ENCODE data around the gene ZSCAN21.
"Not testable (repeated sequence)": the region's sequence is repeated elsewhere in the genome, so short reads cannot be mapped to it uniquely, and the experiment has no call there.

The ZSCAN21 gene

GRCh38 chr7:100049441-100050291 is at the start of gene ZSCAN21:
Gene ZSCAN21 (plus strand): TSS chr7:100049774. CDS start chr7:100057007, 7,233 bp downstream.
- in situ Hi-C loops (cut with MboI; ENCODE audit: low sequenced_read_pairs) = no loop called here

DNA sequence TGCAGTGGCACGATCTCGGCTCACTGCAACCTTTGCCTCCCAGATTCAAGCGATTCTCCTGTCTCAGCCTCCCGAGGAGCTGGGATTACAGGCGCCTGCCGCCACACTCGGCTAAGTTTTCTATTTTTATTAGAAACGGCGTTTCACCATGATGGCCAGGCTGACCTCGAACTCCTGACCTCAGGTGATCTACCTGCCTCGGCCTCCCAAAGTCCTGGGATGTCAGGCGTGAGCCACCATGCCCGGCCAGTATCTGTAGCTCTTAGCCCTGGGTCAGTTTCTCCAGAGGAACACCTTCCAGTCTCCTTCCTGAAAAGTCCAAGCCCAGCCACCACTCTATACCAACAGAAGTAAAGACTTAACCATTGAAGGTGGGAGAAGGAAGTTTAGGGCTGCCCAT is 49.3 kb upstream of the ZSCAN21 start:
- in situ Hi-C loops (cut with MboI; ENCODE audit: low sequenced_read_pairs) = no loop called here

DNA sequence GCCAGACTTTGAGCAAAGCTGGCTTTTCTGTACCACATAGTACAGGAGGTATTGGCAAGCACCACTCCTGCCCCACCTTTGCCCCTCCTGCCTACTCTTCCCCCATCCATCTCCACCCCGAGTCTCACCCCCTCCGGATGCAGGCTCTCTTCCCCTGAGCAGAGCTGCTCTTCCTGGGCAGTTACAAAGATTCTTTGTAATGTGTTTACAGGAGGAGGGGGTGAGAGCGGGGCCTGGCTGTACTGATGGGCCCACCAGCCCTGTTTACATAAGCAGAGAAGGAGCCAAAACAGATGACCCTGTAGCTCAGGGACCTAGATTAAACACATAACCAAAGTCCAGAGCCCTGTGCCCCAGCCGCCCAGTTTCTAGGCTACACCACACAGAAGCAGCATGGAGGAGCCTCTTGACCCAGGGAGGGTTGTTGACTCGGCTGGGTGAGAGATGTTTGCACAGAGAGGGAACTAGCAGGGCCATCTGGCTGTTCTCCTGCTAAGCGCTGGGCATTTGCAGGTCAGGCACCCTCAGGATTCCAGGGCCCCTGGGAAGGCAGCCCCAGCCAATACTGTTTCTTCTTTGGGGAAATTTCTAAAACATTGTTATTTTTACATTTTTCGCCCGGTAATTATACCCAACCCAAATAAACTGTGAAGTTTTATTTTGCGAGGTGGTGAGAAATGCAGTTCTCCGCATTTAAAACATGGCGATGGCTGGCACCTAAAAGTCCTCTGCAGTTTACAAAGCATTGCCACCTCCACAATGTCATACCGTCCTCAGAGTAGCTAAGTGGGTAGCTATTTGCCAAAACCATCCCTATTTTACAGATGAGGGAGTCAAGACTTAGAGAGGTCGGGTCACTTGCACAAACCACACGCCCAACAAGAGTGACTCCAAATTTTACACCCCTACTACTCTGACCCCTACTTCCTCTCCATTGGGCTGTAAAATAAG is 45.6 kb upstream of the ZSCAN21 start:
- in situ Hi-C loops (cut with MboI; ENCODE audit: low sequenced_read_pairs) = no loop called here

DNA sequence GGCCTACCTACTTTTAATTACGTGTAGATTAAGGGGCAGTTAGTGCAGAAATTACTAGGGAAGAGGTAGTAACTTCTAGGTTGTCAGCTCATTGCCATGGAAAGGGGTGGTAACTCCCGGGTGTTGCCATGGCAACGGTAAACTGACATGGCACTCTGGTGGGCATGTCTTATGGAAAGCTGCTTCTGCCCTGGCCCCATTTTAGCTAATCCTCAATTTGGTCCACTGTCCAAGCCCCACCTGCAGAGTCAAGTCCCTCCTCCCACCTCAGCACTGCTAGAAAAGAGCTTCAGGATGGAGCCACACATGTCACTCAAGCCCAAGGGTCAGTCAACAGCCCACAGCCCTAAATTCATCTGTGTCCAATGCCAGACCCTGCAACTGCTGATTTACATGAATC is 41.7 kb upstream of the ZSCAN21 start:
- in situ Hi-C loops (cut with MboI; ENCODE audit: low sequenced_read_pairs) = no loop called here

DNA sequence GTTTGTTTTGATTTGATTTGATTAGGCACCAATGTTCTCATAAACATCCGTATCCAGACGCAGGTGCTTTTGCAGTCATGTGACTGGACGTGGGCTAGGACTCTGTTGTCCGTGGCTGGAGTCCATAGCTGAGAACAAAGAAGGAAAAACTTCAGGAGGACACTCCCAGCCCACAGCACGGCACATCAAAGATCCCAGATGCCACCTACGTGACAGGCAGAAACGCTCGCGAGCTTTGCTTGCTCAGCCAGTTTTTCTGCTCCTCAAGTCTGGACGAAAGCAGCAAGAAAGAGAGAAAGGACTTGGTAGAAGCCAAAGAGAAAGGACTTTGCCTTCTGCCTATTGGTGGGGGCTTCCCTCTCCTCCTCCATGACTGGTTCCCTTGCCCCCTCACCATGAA is 41.0 kb upstream of the ZSCAN21 start:
- in situ Hi-C loops (cut with MboI; ENCODE audit: low sequenced_read_pairs) = no loop called here

- in situ Hi-C loops (cut with MboI; ENCODE audit: low sequenced_read_pairs) = not testable (repeated sequence)
Measured at GRCh38 chr7:100009952-100010351, 39.6 kb upstream of the ZSCAN21 start.

DNA sequence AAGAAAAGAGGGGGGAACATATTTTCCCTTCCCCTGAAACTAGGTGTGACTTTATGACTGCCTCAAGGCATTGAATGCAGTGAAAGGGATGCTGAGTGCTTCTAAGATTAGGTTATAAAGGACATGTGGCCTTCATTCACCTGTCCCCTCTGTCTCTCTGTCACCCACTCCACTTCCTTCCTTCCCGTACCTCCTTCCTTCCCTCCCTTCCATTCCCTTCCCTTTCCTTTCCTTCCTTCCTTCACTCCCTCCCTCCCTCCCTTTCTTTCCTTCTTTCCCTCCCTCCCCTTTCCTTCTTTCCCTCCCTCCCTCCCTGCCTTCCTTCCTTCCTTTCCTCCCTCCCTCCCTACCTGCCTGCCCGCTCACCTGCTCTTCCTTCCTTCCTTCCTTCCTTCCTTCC is 38.7 kb upstream of the ZSCAN21 start:
- in situ Hi-C loops (cut with MboI; ENCODE audit: low sequenced_read_pairs) = no loop called here

- in situ Hi-C loops (cut with MboI; ENCODE audit: low sequenced_read_pairs) = no loop called here
Measured at GRCh38 chr7:100011516-100011915, 38.1 kb upstream of the ZSCAN21 start.

GRCh38 chr7:100012385-100013327 is 36.9 kb upstream of the ZSCAN21 start:
- in situ Hi-C loops (cut with MboI; ENCODE audit: low sequenced_read_pairs) = not testable (repeated sequence)

- in situ Hi-C loops (cut with MboI; ENCODE audit: low sequenced_read_pairs) = no loop called here
Measured at GRCh38 chr7:100013328-100013676, 36.3 kb upstream of the ZSCAN21 start.

DNA sequence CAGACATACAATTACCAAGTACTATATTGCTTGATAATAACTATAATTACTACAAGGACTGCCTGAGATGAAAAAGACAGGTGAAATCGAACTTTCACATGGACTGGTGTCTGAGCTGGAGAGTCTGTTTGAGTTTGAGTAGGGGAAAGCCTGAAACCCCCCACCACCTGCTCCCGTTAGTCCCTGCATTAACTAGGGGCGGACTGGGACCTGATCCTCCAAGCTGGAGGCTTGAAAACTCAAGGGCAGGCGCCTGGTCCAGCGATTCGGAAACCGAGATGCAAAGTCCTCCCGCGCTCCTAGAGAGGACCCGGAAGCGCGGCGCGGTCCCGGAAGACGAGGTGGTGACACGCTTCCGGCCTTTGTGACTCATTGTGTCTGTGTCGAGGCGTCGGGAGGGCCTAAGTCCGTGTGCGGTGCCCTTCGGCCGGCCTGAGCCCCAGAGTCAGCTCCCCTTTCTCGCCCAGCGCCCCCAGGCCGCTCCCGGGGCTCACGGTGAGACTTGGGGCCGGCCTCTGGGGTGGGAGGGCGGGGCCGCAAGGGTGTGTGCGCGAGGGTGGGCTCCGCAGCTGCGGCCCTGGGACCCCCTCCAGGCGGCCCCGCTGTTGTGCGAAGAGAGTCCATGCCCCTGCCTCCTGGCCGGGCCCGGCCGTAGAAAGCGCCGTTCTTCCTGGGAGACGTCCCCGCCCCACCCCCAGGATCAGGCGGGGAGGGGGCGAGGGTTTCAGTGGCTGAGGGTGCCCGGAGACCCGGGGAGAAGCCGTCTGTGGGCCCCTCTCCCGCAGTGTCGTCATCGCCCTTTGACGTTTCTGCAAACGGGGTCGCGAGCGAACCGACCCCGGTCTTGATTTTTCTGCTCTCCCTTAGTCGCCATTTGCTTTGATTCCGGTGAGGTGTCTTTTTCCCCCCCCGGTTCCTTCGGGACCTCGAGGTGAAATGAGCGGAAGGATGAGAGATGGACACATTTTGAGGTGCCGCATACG is 34.1 kb upstream of the ZSCAN21 start, which contains the start of gene ZKSCAN1:
TSS of gene ZKSCAN1 (plus strand) at position 365 of the 983 bp plus-strand sequence. CDS start 7,911 bp downstream, outside the sequence.
- in situ Hi-C loops (cut with MboI; ENCODE audit: low sequenced_read_pairs) = no loop called here

GRCh38 chr7:100016215-100016901 is 33.2 kb upstream of the ZSCAN21 start:
- in situ Hi-C loops (cut with MboI; ENCODE audit: low sequenced_read_pairs) = no loop called here

- in situ Hi-C loops (cut with MboI; ENCODE audit: low sequenced_read_pairs) = no loop called here
Measured at GRCh38 chr7:100017300-100017699, 32.3 kb upstream of the ZSCAN21 start.

DNA sequence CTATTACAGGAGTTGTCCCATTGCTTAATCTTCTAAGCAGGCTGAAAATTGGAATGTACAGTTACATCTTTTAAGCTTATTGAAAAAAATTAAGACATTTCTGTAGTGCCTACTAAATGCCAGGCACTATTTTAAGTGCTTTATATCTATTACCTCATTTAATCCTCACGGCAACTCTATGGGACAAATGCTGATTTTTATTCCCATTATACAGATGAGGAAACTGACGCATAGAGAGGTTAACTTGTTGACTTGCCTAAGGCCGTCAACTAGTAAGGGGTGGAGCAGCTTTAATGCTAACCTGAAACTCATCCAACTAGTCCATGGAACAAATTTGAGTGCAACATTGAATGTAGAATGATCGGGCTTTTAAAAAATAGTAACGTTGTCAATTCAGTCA is 31.7 kb upstream of the ZSCAN21 start:
- in situ Hi-C loops (cut with MboI; ENCODE audit: low sequenced_read_pairs) = no loop called here

DNA sequence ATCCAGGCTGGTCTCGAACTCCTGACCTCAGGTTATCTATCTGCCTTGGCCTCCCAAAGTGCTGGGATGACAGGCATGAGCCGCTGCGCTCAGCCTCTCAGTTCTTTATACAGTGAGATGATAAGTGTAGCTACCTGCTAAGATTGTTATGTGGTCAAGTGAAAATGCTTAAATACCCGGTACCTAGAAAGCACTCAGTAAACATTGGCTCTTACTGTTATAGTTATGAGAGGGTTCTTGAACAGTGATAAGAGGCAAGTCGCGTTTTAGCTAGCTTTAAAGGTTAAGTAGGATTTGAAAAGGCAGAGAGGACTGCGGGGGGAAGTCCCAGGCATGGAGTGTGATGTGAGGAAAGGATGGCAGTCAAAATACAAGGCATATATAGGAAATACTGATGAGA is 29.7 kb upstream of the ZSCAN21 start:
- in situ Hi-C loops (cut with MboI; ENCODE audit: low sequenced_read_pairs) = no loop called here

DNA sequence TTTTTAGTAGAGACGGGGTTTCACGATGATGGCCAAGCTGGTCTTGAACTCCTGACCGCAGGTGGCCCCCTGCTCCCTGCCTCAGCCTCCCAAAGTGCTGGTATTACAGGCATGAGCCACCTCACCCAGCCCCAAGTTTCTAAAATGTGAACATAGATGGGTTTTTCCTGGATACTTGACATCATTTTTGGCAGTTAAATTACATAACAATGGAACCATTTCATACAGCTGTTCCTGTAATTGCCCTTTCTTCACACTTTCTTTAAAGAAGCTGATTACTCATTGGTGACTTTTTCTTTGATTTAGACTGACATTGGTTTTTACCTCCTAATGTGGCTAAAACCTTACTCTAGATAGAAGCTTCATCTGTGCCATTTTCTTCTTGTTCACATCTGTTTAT is 28.3 kb upstream of the ZSCAN21 start:
- in situ Hi-C loops (cut with MboI; ENCODE audit: low sequenced_read_pairs) = no loop called here

GRCh38 chr7:100022621-100023020 is 27.0 kb upstream of the ZSCAN21 start:
- in situ Hi-C loops (cut with MboI; ENCODE audit: low sequenced_read_pairs) = no loop called here

DNA sequence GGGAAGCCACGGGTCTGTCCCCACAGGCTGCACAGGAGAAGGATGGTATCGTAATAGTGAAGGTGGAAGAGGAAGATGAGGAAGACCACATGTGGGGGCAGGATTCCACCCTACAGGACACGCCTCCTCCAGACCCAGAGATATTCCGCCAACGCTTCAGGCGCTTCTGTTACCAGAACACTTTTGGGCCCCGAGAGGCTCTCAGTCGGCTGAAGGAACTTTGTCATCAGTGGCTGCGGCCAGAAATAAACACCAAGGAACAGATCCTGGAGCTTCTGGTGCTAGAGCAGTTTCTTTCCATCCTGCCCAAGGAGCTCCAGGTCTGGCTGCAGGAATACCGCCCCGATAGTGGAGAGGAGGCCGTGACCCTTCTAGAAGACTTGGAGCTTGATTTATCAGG is 26.0 kb upstream of the ZSCAN21 start:
- in situ Hi-C loops (cut with MboI; ENCODE audit: low sequenced_read_pairs) = no loop called here

All from HL-60/S4 treated with retinoic acid at 250 ng/mL for 4 days and 3 days (cell line).